GM13977 (cell line): ENCODE results near the gene MGMT.

Experiments
- DNase-seq: peaks from one replicate; pipeline ENCODE4 v3.0.0; 2012; ENCODE audit warnings: low spot score
- CTCF ChIP-seq: IDR thresholded peaks from 2 replicates; pipeline ENCODE4 v1.5.1; 2012; ENCODE audit warnings: mild to moderate bottlenecking, control low read depth; ENCODE audit not compliant: insufficient read depth; ENCODE audit errors: extremely low read depth, missing control alignments
- in situ Hi-C: fragments of 300-500 bp; cut with MboI; formaldehyde crosslinking; loops from one replicate; pipeline ENCODE4 v1.12.0; 2022; ENCODE audit warnings: low sequenced_read_pairs, low pct_unique_long_range_greater_than_20kb, mixed read lengths, inconsistent platforms; ENCODE audit not compliant: unreplicated experiment

The MGMT gene

GRCh38 chr10:129652521-129653201 lies 185.6 kb downstream of the MGMT start:
- in situ Hi-C loops, result no loop called here
- DNase-seq, result no peak

GRCh38 chr10:129653428-129653827 lies 186.4 kb downstream of the MGMT start:
- DNase-seq, result no peak
- no peak for TF ChIP-seq CTCF
- in situ Hi-C loops, result no loop called here

More at GRCh38 chr10:129652521-129653201, 185.6 kb downstream of the MGMT start:
- TF ChIP-seq CTCF, result no peak

- in situ Hi-C loops, result no loop called here
- DNase-seq, result no peak
- no peak for TF ChIP-seq CTCF
These were observed 186.8 kb downstream of the MGMT start for GRCh38 chr10:129653861-129654260.

- in situ Hi-C loops, result no loop called here
- no peak for DNase-seq
- no peak for TF ChIP-seq CTCF
These were observed 187.4 kb downstream of the MGMT start for GRCh38 chr10:129654461-129654860.

GRCh38 chr10:129655007-129655678 lies 188.1 kb downstream of the MGMT start:
- in situ Hi-C loops, result no loop called here
- DNase-seq, result no peak
- TF ChIP-seq CTCF, result no peak

DNA sequence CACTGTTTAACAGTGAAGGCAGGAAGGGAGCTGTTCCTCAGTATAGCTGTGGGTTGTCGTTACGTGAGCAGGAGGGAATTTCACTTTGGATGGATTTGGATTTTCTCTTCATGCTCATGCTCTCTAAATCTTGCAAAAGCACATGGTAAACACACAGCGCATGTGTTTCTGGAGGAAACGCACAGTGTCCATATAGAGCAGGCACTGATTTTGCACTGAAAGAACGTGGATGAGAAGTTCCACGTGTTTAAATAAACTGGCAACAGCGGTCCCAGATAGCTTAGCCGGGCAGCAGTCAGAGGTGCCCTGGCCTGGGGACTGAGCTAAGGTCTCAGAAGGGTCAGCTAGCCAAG lies 188.6 kb downstream of the MGMT start:
- TF ChIP-seq CTCF, result no peak
- in situ Hi-C loops, result no loop called here
- DNase-seq, result no peak
